NCI-H524 (cell line): ENCODE data around the gene CHDH.

Experiments used
- DNase-seq, 2 experiments: peaks; one replicate each; lab custom pipeline; 2025; lab: John Stamatoyannopoulos, UW

Gene CHDH, protein sequence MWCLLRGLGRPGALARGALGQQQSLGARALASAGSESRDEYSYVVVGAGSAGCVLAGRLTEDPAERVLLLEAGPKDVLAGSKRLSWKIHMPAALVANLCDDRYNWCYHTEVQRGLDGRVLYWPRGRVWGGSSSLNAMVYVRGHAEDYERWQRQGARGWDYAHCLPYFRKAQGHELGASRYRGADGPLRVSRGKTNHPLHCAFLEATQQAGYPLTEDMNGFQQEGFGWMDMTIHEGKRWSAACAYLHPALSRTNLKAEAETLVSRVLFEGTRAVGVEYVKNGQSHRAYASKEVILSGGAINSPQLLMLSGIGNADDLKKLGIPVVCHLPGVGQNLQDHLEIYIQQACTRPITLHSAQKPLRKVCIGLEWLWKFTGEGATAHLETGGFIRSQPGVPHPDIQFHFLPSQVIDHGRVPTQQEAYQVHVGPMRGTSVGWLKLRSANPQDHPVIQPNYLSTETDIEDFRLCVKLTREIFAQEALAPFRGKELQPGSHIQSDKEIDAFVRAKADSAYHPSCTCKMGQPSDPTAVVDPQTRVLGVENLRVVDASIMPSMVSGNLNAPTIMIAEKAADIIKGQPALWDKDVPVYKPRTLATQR

DNA sequence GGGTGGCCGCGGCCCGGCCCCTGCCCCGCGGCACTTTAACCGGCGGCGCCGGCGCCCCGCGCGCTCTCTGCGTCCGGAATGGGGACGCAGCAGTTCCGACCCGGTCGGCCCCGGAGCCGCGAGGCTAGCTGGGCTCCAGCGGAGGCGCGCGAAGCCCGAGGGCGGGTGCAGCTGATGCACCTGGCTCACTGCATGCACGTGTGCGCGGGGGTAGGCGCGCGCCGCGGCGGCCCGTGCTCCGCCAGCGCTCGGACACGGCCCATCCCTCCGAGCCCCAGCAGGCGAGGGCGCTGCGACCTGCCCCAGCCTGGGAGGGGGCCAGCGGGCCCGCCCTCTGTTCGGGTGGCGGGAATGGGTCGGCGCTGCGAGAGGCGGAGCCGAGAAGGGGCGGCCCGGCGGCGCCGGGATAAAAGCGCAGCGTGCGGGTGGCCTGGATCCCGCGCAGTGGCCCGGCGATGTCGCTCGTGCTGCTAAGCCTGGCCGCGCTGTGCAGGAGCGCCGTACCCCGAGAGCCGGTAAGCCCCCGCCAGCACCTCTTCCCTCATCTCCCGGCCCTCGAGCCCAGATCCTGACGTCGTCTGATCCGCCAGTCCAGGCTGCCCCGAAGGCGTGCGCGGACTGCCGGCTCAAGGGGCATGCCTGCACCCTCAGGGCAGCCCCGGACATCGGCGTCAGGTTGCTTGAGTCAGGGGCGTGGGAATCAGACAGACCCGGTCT lies at the start of gene CHDH, which contains the start of gene IL17RB:
CHDH (minus strand) TSS at position 286 of the 717 bp plus-strand sequence. CDS start 22,411 bp downstream, outside the sequence.
IL17RB (plus strand) TSS at position 435 of the 717 bp plus-strand sequence; CDS start at position 456, 21 bp downstream.
- peak; percentile 19 to 42 for DNase-seq

DNA sequence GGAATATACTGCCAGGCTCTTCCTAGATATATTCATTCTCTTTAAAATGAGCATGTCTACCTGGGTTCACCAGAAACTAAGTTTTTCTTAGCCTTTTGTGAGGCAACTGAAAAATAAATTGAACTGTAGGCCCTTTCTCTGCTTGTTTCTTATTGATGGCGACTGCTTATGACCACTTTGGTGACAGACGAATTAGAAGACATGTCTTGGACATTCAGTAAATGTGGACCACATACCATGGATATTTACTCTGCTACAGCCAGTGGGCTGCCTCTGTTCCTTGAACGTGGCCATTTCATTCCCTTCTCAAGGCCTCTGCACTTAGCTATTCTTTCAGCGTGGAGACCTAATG lies 46.0 kb upstream of the CHDH start:
- no peak for DNase-seq

DNA sequence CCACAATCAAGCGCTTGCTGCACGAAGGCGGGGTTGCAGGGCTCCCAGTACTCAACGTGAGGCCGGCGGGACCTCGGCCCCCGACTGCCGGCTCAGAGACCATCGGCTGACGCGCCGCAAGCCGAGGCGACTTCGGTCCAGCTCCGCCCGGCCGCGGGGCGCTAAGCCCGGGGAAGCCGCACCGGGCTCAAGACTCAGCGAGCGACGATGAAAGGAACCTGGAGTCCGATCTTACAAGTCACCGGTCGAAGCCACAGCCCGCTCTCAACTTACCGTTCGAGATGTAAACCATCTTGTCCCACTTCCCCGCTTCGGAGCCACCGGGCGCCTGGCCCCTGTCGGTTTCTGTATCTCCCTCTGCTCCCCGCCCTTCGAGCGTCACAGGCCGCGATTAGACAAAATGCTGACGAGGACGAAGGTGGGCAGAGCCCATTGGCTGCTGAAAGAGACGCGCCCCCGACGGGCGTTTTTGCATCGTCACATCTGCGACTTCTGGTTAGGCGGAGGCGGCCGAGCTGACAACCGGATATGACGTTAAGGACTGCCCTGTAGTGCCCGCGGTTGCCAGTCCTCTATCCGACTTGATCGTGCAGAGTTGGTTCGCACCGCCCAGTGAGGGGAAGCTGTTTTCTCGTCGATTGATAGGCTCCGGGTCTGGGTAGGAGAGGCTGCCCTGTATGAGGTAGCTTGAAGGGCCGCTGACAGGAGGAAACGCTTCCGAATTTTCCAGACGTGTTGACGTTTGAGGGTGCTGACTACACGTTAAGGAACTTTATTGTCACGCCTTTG lies 45.5 kb upstream of the CHDH start, which contains the start of gene SELENOK:
SELENOK (minus strand) TSS at position 363 of the 789 bp plus-strand sequence.
- DNase-seq, result peak; percentile 96 to 98

DNA sequence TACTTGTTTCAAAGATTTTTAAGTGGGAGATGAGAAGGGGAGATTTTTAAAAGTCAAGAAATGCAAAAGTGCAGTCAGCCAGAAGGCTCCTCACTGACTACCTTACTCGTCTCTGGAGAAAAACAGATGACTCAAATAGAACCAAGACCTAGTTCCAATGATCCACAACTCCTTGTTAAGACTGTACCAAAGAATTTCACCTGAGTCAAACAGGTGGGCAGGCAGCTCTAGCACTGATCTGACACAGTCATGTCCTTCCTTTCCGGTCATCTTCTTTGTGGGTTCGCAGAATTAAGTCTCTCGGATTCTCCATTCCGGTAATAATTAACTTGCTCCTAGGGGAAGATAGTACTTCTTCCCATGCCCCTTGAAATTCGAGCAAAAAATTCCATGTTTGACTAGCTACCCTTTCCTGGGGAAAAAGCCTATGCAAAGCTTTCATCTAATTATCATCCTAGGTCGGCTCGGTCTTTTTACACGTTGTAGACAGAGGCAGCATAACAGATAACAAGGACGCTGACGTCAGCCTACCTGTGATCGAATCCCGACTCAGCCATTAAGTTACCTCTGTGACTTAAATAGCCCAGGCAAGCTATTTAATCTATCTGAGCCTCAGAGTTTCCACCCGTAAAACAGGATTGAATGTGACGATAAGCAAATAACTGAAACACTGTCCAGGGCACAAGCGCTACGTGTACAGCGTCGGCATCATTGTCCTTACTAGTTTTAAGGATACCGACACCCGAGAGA lies 44.7 kb upstream of the CHDH start:
- DNase-seq, result peak in 1 of 2 experiments; percentile 19

DNA sequence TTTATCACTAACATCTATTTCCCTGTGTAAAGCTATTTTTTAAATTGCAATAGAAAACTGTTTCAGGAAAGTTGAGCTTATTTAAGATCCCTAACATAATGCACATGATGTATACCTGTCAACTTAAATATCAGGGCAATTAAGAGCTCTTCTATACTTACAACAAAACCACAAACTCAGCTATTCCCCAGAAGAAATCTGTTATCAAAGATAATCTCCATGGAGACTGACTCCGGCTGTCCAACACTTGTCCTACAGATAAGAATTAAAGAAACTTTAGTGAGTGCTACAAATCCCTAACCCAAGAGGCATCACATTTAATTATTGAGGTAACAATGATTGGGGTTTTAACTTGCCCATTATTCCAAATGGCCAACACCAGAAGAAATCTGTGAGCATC lies 42.0 kb upstream of the CHDH start:
- no peak for DNase-seq

DNA sequence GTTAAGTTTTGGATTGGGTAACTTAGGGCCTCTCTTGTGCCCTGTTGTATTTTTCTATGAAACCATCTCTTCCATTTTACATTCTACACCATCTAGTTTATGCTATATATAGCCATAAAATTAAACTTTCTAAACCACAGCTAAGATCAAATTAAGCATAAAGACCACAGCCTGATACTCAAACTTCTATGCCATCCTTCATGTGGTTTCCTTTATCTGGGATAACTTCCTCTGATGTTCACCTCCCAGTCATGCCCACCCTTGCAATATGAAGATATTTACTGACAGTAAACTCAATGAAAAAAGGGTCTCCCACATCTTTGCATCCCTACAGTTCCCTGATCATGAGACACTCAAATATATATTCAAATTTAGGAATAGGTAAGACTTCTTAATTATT lies 41.2 kb upstream of the CHDH start:
- no peak for DNase-seq

DNA sequence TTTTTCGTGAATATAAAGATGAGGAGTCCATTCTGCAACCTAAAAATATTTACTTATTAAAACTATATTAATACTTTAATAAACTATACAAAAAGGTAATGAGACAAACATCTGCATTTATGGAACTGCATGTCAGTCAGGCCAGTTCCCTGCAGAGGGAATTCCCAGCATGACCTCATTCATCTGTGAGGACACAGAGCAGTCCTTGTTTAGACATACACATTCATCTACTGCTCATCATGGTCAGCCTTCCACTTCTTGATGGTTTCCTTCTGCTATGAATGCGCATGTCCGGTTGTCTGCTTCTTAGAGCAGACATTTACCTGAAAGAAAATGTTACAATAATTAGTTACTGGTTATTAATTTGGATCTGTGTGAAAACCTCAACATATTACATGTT lies 39.0 kb upstream of the CHDH start:
- no peak for DNase-seq

DNA sequence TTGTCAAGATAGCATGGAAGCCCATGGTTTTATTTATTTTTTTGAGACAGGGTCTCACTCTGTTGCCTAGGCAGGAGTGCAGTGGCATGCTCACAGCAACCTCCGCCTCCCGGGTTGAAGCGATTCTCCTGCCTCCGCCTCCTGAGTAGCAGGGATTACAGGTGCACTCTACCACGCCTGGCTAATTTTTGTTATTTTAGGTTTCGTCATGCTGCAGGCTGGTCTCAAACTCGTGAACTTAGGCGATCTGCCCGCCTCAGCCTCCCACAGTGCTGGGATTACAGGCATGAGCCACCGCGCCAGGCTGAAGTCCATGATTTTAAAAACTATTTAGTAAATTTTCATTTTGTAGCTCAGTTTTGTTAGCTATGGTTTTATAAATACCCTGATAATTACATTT lies 38.4 kb upstream of the CHDH start:
- DNase-seq, result no peak

DNA sequence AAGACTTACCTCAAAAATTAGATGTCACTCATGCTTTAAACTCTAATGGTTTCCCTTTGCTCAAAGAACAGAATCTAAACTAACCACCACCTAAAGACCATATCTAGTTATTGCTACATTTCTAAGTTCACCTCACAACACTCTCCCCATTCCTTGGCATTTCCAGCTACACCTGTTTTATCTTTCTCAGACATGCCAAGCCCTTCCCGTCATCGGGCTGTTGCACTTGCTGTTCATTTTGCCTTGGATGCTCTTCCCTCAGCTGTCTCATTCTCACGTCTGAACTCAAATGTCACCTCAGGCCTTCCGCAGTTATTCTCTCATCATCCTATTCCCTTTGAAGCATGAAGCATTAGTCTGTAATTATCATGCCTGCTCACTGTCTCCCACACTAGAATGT lies 36.8 kb upstream of the CHDH start:
- DNase-seq, result no peak

DNA sequence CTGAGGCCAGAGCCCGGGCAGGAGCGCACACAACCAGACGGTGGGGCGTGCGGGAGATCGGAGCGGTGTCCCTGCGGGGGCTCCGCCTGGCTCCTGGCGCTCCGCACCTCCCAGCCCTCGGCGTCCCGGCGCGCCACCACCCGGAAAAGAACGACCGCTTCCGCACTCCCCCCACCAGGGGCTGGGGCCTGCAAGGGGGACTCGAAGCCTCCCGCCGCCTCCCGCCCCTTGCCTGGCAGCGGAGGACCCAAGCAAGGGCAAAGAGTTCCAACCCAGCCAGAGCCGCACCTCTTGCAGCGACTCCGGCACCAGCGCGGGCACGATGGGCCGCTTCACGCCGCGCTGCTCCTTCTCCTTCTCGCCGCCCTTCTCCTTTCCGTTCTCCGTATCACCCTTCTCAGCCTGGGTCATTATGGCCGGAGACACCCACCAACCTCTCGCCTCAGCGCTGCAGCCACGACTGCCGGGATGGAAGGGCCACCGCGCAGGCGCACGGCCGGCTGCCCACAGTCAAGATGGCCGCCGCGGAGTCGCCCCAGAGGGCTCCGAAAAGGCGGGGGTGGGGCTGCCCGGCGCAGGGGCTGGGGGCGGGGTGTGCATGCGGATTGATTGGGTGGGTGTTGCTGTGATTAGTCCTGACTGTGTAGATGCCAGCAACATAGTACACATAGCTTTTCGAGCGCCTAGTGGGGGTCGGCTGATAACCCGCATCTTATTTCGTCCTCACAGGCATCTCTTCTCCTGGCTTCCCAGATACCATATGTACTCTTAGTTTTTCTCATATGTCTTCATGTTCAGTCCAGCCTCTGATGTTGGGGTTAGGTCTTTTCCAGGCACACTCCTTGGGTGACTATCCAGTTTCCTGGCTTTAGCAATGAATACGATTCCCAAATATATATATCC lies 35.7 kb upstream of the CHDH start, which contains the start of gene ACTR8:
ACTR8 (minus strand) TSS at position 462 of the 903 bp plus-strand sequence; CDS start at position 411, 51 bp downstream.
- DNase-seq, result peak; percentile 81

DNA sequence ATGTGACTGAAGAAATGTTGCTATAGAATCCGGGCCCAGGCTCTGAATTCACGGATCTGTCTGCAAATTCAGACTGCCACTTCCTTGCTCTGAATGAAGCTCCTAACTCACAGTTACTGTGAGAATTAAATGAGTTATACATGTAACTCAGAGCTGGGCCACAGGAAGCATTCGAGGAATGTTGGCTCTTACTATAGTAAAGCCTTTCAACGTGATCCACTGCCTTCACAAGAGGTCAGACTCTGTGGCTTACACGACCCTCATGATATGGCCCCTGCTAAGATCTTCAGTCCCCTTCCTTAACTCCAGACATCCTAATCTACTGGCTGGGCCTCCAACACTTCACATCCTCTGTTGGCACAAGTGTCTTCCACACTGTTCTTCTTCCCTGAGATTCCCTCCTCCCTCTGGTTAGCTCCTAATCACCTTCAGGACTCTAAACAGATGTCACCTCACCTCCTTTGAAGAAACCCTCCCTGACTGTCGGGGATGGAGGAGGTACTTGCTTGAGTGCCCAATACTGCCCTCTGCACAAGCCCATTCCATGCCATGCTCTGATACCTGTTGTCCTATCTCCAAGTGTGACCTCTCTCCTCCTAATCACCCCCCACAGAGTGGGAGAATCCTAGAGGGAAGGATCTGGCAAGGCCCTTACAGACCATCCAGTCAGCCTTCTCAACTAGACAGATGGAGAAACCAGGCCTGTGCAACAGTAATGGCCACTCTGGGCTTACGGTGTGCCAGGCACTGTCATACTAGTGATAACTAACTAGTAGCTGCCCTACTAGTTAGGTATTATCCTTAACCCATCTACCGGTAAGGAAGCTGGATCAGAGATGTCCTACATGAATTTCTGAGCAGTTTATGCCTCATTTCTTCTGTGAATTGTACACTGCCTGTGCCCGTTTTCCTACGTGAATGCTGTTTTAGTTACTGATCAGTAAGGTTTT lies 34.5 kb upstream of the CHDH start:
- no peak for DNase-seq

DNA sequence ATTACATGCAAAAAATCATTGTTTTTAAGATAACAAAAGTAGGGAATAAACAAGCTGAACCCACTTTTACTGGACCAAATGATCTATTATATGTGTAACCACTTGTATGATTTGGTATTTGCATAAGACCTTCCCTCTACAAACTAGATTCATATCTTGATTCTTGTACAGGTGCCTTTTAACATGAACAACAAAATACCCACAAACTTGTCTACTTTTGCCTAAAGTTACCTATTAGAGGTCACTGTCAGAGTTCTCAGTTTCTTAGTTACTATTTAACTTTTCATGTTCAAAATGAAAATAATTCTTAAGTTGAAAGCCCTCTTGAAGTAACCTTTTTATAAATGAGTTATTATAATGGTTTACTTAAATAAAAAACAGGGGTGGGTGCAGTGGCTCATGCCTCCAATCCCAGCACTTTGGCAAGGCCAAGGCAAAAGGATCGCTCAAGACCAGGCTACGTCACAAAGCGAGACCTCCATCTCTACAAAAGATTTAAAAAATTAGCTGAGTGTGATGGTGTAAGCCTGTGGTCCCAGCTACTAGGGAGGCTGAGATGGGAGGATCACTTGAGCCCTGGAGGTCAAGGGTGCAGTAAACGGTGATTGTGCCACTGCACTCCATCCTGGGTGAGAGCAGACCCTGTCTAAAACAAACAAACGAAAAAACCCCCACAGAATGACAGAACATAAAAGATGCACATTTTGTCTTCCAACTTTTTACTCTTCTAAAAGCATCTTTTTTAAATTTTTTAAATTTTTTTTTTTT lies 19.7 kb upstream of the CHDH start:
- no peak for DNase-seq

DNA sequence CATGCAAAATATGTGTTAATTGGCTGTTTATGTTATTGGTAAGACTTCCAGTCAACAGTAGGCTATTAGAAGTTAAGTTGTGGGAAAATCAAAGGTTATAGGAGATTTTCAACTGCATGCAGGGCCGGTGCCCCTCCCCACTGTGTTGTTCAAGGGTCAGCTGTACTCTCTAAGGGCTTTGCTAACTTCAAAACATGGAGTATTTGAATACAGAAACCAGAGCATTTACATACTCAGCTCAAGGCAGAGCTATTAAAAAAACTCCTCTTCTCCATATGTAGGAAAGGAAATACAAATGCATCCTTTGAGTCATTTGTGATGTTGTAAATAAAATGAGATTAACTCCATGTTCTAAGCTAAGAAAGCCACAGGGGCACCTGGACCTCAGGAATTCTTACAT lies 16.9 kb upstream of the CHDH start:
- DNase-seq, result no peak

DNA sequence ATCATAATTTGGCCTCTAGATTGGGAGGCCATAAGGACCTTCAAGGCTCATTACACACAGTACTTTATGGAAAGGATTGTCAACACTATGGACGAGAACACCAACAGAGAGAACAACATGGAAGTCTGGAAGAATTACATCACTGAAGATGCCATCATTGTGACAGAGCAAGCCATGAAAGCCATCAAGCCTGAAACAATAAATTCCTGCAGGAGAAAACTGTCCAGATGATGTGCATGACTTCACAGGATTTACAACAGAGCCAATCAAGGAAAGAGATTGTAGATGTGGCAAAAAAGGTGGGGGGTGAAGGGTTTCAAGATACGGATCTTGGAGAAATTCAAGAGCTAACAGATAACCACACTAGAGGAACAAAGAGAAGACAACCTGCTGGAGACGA lies 16.0 kb upstream of the CHDH start:
- DNase-seq, result no peak

DNA sequence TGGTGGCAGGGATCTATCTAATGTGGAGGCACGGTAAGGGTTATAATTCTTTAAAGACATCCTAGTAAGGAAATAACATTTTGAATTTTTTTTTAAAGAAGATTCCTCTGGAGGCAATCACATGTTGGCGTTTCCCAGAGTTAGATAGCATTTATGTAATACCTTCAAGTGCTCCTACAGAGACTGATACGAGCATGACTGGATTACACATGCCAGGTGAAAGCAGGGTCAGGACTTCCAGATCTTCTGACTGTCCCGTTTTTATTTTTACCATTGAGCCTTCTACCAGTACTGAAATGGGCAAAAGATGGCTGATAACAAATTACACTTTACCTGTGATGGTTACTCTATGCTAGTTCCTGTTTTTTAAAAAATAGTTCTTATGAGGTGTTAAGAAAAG lies 14.0 kb upstream of the CHDH start:
- DNase-seq, result no peak

DNA sequence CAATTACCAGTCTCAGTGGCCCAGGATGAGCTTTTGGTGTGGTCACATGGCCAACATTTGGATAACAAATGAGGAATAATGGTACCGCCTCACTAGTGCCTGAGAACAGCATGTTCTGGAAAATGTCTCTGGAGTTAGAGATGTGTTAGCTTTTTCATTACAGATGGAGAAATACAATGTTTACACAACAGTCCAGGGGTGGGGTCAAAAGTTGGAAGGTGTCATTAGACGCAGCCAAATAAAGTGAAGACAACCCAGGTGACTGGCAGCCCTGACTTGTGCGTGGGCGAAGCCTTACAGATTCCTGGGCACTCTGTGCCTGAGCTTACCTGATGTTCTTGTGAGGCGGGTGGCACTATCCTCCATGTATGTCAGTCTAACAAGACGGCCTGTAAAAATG lies 13.0 kb upstream of the CHDH start:
- no peak for DNase-seq

DNA sequence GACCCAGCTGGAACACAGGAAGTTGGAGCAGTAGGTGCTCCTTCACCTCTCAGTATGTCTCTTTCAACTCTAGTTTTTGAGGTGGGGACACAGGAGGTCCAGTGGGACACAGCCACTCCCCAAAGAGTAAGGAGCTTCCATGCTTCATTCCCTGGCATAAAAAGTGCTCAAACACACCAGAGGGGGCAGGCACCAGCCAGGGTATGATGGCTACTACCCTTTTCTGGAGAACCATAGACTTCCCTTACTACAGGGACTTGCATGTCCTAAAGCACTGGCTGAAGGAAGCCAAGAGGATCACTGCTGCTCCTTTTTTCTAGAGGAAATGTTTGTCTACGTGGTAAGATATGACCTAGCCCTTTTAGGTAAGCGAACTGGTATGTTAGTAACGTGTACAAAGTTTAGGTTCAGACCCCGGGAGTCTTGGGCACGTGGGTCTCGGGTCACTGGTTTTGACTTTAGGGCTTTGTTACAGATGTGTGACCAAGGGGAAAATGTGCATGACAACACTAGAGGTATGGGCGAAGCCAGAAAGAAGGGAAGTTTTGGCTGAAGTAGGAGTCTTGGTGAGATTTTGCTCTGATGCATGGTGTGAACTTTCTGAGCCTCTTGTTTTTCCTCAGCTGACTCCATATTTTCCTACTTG lies 12.0 kb upstream of the CHDH start:
- DNase-seq, result no peak

DNA sequence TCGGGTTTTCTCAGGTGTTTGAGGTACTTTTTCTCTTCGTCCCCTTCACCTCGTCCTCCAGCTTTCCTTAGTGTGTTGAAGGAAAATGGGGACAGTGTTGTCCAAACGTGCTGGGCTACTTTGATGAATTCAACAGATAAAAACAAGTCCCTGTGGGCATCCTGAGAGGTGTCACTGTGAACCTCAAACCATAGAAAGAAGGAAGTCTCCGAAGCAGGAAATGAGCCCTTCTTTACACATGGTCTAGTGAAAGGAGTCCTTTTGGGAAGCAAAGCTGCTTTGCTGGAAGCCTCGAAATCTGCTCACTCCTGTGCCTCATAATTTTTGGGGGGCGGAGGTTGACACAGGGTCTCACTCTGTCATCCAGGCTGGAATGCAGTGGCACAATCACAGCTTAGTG lies 10.7 kb upstream of the CHDH start:
- DNase-seq, result no peak
